ENCODE measurements around the gene ASXL3. TPM values are rescaled to one million over a fixed set of nuclear protein-coding genes. Genes with fewer than 3 reads are reported as not detected.

Gene ASXL3
- total RNA-seq, 2 donors from 2014 or later = 0.59 to 1.7 TPM

DNA sequence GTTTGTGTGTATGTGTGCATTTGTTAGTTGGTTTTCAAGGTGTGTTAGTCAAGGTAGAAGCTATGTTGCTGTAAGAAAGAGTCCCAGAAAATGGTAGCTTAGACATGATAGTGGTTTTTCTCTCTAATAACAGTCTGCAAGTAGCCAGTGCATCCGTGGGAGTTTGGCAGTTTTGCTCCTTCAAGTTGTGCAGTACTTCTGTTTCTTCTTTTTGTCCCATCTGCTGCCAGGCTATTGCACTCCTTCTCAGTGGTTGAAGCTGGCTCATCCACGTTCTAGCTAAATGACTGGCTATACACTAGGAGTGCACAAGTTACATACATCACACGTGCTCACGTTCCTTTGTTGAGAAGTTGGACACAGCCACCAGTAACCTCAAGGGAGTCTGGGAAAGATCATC is 134.7 kb downstream of the ASXL3 start:
- H3K27ac ChIP-seq = no peak overlapping the region
- no peak overlapping the region for H3K4me3 ChIP-seq
- intact Hi-C loops (cut with DNase I) = no loop called here
- no peaks in the 10 kb centered on the region for H3K27me3 ChIP-seq
- no peaks in the 10 kb centered on the region for H3K9me3 ChIP-seq
- H3K4me1 ChIP-seq = no peaks in the 10 kb centered on the region
- TF ChIP-seq, protein P1, sequence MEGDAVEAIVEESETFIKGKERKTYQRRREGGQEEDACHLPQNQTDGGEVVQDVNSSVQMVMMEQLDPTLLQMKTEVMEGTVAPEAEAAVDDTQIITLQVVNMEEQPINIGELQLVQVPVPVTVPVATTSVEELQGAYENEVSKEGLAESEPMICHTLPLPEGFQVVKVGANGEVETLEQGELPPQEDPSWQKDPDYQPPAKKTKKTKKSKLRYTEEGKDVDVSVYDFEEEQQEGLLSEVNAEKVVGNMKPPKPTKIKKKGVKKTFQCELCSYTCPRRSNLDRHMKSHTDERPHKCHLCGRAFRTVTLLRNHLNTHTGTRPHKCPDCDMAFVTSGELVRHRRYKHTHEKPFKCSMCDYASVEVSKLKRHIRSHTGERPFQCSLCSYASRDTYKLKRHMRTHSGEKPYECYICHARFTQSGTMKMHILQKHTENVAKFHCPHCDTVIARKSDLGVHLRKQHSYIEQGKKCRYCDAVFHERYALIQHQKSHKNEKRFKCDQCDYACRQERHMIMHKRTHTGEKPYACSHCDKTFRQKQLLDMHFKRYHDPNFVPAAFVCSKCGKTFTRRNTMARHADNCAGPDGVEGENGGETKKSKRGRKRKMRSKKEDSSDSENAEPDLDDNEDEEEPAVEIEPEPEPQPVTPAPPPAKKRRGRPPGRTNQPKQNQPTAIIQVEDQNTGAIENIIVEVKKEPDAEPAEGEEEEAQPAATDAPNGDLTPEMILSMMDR (IDR thresholded peaks at IDR 0.05) = no peak
- H3K36me3 ChIP-seq = no peaks in the 10 kb centered on the region
- H3K9ac ChIP-seq (ENCODE audit: low read depth in 2 of 2, low read length in 2 of 2) = no peak overlapping the region
- DNase-seq = no peak

- TF ChIP-seq, protein P1 (IDR thresholded peaks at IDR 0.05) = no peak
Measured at GRCh38 chr18:33716061-33716683, 138.2 kb downstream of the ASXL3 start.

GRCh38 chr18:33717339-33717738 is 139.3 kb downstream of the ASXL3 start:
- no peak overlapping the region for H3K27ac ChIP-seq
- TF ChIP-seq, protein P1 (IDR thresholded peaks at IDR 0.05) = no peak
- H3K4me1 ChIP-seq = no peaks in the 10 kb centered on the region
- intact Hi-C loops (cut with DNase I) = no loop called here
- DNase-seq = no peak
- no peaks in the 10 kb centered on the region for H3K9me3 ChIP-seq
- H3K36me3 ChIP-seq = no peaks in the 10 kb centered on the region
- no peak overlapping the region for H3K9ac ChIP-seq (ENCODE audit: low read depth in 2 of 2, low read length in 2 of 2)
- H3K27me3 ChIP-seq = no peaks in the 10 kb centered on the region
- H3K4me3 ChIP-seq = no peak overlapping the region

More at GRCh38 chr18:33716061-33716683, 138.2 kb downstream of the ASXL3 start:
- intact Hi-C loops (cut with DNase I) = no loop called here
- Histone ChIP-seq H3K4me3 (no peak overlapping the region), H3K36me3 (no peaks in the 10 kb centered on the region), H3K27ac (no peak overlapping the region), H3K9ac (ENCODE audit: low read depth in 2 of 2, low read length in 2 of 2) (no peak overlapping the region), H3K27me3 (no peaks in the 10 kb centered on the region), H3K9me3 (no peaks in the 10 kb centered on the region), H3K4me1 (no peaks in the 10 kb centered on the region)
- no peak for DNase-seq

GRCh38 chr18:33720133-33720532 is 142.1 kb downstream of the ASXL3 start:
- intact Hi-C loops (cut with DNase I) = no loop called here
- no peak for DNase-seq
- no peaks in the 10 kb centered on the region for H3K36me3 ChIP-seq

GRCh38 chr18:33729556-33729955 is 151.5 kb downstream of the ASXL3 start:
- Histone ChIP-seq H3K36me3 (no peaks in the 10 kb centered on the region), H3K4me1 (no peaks in the 10 kb centered on the region), H3K9ac (ENCODE audit: low read depth in 2 of 2, low read length in 2 of 2) (no peak overlapping the region), H3K9me3 (no peaks in the 10 kb centered on the region), H3K27ac (no peak overlapping the region), H3K4me3 (no peak overlapping the region), H3K27me3 (no peaks in the 10 kb centered on the region)
- intact Hi-C loops (cut with DNase I) = no loop called here
- DNase-seq = no peak
- TF ChIP-seq, protein P1 (IDR thresholded peaks at IDR 0.05) = no peak

More at GRCh38 chr18:33720133-33720532, 142.1 kb downstream of the ASXL3 start:
- Histone ChIP-seq H3K4me3 (no peak overlapping the region), H3K9me3 (no peaks in the 10 kb centered on the region), H3K27me3 (no peaks in the 10 kb centered on the region), H3K27ac (no peak overlapping the region), H3K4me1 (no peaks in the 10 kb centered on the region), H3K9ac (ENCODE audit: low read depth in 2 of 2, low read length in 2 of 2) (no peak overlapping the region)
- TF ChIP-seq, protein P1 (IDR thresholded peaks at IDR 0.05) = no peak

Data from colonic mucosa (tissue), 4 donors.